HG03280 (cell line): Measurements from ENCODE around the gene CHD2.

ENCODE experiments used
- ATAC-seq: cut with Tn5 transposase; IDR thresholded peaks from one replicate; pipeline ENCODE4 v1.9.1; 2021; ENCODE audit warnings: mild to moderate bottlenecking, moderate library complexity; ENCODE audit not compliant: unreplicated experiment

The CHD2 gene

GRCh38 chr15:92954578-92954977, 54.5 kb downstream of the CHD2 start:
- ATAC-seq: no peak

GRCh38 chr15:92955706-92956105, 55.6 kb downstream of the CHD2 start:
- no peak for ATAC-seq

- no peak for ATAC-seq
These were observed 58.0 kb downstream of the CHD2 start for GRCh38 chr15:92958105-92958504.

GRCh38 chr15:92959219-92959618, 59.1 kb downstream of the CHD2 start:
- no peak for ATAC-seq

GRCh38 chr15:92960996-92961681, 61.0 kb downstream of the CHD2 start:
- ATAC-seq: no peak

- ATAC-seq: no peak
These were observed 62.8 kb downstream of the CHD2 start for GRCh38 chr15:92962914-92963313.

GRCh38 chr15:92963794-92964193, 63.7 kb downstream of the CHD2 start:
- ATAC-seq: no peak

GRCh38 chr15:92968926-92969651, 69.0 kb downstream of the CHD2 start:
- ATAC-seq: no peak

GRCh38 chr15:92970656-92971055, 70.5 kb downstream of the CHD2 start:
- ATAC-seq: no peak

- no peak for ATAC-seq
These were observed 71.0 kb downstream of the CHD2 start for GRCh38 chr15:92971081-92971480.

GRCh38 chr15:92971713-92972112, 71.6 kb downstream of the CHD2 start:
- no peak for ATAC-seq

- no peak for ATAC-seq
These were observed 74.2 kb downstream of the CHD2 start for GRCh38 chr15:92974183-92974915.

GRCh38 chr15:92979011-92979701, 79.0 kb downstream of the CHD2 start:
- no peak for ATAC-seq

- ATAC-seq: no peak
These were observed 81.2 kb downstream of the CHD2 start for GRCh38 chr15:92981333-92981732.

- no peak for ATAC-seq
These were observed 84.0 kb downstream of the CHD2 start for GRCh38 chr15:92984161-92984560.

GRCh38 chr15:92989470-92989869, 89.3 kb downstream of the CHD2 start:
- no peak for ATAC-seq

GRCh38 chr15:92990031-92990430, 89.9 kb downstream of the CHD2 start:
- no peak for ATAC-seq

GRCh38 chr15:92992720-92993119, 92.6 kb downstream of the CHD2 start:
- no peak for ATAC-seq

- no peak for ATAC-seq
These were observed 97.7 kb downstream of the CHD2 start for GRCh38 chr15:92997821-92998220.

- no peak for ATAC-seq
These were observed 101.0 kb downstream of the CHD2 start for GRCh38 chr15:93001156-93001555.

GRCh38 chr15:93001881-93002280, 101.8 kb downstream of the CHD2 start:
- ATAC-seq: no peak
